C1 segment of cervical spinal cord (tissue), 14 donors: ENCODE measurements around the gene ANGPTL3.

Experiments
- DNase-seq, 14 donors: peaks; one replicate each; lab custom pipeline; 2025; lab: John Stamatoyannopoulos, UW

ANGPTL3 gene

DNA sequence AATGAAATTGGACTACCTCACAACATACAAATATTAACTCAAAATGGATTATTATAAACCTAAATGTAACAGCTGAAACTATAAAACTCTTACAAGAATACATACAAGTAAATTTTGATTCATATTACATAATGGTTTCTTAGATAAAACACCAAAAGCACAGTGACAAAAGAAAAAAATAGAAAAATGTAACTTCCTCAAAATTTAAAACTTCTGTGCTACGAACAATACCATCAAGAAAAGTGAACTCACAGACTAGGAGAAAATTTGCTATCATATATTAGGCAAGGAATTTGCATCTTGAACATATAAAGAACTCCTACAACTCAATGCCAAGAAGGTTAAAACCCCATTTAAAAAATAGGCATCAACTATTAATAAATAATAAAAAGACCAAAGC, 31.2 kb downstream of the ANGPTL3 start:
- no peak for DNase-seq

DNA sequence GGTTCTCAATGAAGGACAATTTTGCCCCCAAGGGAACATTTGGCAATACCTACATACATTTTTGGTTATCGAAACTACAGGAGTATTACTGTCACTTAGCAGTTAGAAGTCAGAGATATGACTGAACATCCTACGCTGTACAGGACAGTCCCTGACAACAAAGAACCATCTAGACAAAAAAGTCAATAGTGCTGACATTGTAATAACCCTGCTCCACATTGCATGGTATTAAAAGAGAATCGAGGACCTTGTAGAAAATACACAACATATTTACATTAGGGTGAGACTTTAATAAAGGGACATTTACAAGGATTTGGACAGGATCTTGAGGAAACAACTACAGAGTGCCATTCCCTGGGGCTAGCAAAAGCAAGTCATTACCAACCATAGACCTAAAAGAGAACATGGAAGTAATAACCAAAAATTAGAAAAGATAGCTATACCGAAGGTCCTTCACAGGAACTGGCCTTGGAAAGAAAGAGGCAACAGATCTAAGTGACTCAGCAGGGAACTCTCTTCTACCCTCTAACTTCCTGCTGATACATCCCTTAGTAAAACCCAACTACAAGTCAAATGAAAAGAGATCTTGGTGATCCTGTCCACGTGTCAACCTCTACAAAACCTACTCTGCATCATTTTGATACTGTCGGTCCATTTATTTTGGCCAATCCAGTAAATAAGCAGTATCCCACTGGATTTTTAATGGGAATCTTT, 40.2 kb downstream of the ANGPTL3 start:
- DNase-seq, result no peak

DNA sequence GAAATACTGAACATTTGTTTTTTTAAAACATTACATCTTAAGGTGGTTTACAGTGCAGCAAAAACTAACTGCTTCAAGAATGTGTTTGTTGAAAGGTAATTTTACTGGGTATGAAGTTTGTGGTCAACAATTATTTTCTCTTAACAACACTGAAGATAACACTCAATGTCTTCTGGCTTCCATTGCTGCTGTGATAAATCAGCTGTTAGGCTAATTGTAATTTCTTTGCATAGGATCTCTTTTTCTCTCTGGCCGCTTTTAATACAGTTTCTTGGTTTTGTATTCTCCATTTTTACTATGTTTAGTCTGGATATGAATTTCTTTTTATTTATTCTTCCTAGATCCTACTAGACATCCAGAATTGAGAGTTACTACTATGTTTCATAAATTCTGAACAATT, 46.0 kb downstream of the ANGPTL3 start:
- no peak for DNase-seq

DNA sequence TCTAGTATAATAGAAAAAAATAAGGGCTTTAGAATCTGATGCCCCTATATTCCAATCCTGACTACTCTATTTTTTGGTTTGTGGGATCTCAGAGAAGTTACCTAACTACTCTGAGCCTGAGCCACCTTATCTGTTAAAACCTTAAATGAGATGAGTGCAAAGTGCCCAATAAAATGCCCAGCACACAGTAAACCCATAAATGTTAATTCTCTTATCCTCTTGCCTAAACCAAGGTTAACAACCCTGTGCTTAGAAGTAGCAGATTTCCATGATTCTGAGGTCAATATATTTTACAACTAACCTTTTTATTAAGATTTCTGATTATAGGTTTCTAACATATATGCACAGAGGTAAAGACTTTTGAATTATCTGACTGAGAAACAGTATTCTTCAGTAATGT, 55.1 kb downstream of the ANGPTL3 start:
- no peak for DNase-seq

DNA sequence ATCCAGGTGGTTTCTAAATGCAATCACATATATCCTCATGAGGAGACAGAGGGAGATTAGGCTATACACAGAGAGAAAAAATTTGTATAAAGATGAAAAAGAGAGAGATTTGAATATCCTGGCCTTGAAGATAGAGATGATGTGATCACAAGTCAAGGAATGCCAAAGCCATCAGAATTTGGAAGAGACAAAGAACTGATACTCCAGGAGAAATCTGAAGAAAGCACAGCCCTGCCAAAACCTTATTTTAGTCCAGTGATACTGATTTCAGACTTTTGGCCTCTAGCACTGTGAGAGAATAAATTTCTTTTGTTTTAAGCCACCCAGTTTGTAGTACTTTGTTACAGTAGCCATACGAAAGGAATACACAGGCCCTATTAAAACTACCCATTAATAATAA, 57.4 kb downstream of the ANGPTL3 start:
- DNase-seq, result no peak
